Bone marrow (tissue), 2 donors: ENCODE results near the gene TIMM8A.
"Not testable (repeated sequence)": the region's sequence is repeated elsewhere in the genome, so short reads cannot be mapped to it uniquely, and the experiment has no call there.

Experiments used
- DNase-seq, 2 donors: peaks; one replicate each; lab custom pipeline; 2025; lab: John Stamatoyannopoulos, UW

The TIMM8A gene

GRCh38 chrX:101359966-101360365 lies 11.4 kb upstream of the TIMM8A start:
- no peak for DNase-seq

- no peak for DNase-seq
These were observed 8.7 kb upstream of the TIMM8A start for GRCh38 chrX:101357166-101357795.

- no peak for DNase-seq
These were observed 636 bp upstream of the TIMM8A start for GRCh38 chrX:101349193-101349562.

GRCh38 chrX:101347859-101348451 lies 587 bp downstream of the TIMM8A start:
- DNase-seq: peak in 1 of 2 donors; percentile 9

- no peak for DNase-seq
These were observed 10.7 kb downstream of the TIMM8A start for GRCh38 chrX:101337776-101338271.

GRCh38 chrX:101334310-101334709 lies 14.2 kb downstream of the TIMM8A start:
- DNase-seq: not testable (repeated sequence)

GRCh38 chrX:101326600-101326999 lies 21.9 kb downstream of the TIMM8A start:
- DNase-seq: not testable (repeated sequence)

GRCh38 chrX:101303790-101304189 lies 44.8 kb downstream of the TIMM8A start:
- DNase-seq: no peak
